Stomach (tissue), 4 donors: ENCODE data around the gene SELENOO.

Experiments
- EP300 ChIP-seq: sonication (generic); formaldehyde crosslinking; IDR thresholded peaks from one replicate; pipeline ENCODE4 v1.6.1; 2017; ENCODE audit warnings: antibody characterized with exemption
- POLR2A ChIP-seq, 4 donors: fragments of 450-650 bp; IDR thresholded peaks; one replicate each; pipeline ENCODE4 v1.6.1; 2016; ENCODE audit warnings: antibody characterized with exemption in 4 of 4, control low read depth in 2 of 4, mild to moderate bottlenecking in 1 of 4, moderate library complexity in 1 of 4
- TF ChIP-seq, protein P1 (sequence below), 7 experiments: fragments of 450-650 bp in 4 of 7; fragments of 200-600 bp in 3 of 7; sonication (generic) in 3 of 7; IDR thresholded peaks; one replicate each; pipeline ENCODE4 v1.5.1; 2016 to 2019; ENCODE audit warnings: antibody characterized with exemption in 7 of 7, control low read depth in 2 of 7, mild to moderate bottlenecking in 1 of 7

- TF ChIP-seq POLR2A (IDR thresholded peaks at IDR 0.05) (no peak), EP300 (no peak)
- TF ChIP-seq, protein P1, sequence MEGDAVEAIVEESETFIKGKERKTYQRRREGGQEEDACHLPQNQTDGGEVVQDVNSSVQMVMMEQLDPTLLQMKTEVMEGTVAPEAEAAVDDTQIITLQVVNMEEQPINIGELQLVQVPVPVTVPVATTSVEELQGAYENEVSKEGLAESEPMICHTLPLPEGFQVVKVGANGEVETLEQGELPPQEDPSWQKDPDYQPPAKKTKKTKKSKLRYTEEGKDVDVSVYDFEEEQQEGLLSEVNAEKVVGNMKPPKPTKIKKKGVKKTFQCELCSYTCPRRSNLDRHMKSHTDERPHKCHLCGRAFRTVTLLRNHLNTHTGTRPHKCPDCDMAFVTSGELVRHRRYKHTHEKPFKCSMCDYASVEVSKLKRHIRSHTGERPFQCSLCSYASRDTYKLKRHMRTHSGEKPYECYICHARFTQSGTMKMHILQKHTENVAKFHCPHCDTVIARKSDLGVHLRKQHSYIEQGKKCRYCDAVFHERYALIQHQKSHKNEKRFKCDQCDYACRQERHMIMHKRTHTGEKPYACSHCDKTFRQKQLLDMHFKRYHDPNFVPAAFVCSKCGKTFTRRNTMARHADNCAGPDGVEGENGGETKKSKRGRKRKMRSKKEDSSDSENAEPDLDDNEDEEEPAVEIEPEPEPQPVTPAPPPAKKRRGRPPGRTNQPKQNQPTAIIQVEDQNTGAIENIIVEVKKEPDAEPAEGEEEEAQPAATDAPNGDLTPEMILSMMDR (IDR thresholded peaks at IDR 0.05): no peak
Observed at GRCh38 chr22:50256258-50256862, 55.5 kb downstream of the SELENOO start.
